CD14-positive monocyte (primary cell): ENCODE results near the gene COL2A1. TPM values are rescaled to one million over a fixed set of nuclear protein-coding genes. Genes with fewer than 3 reads are reported as not detected.

Experiments used
- DNase-seq, 3 donors: peaks; one replicate each; pipeline ENCODE4 v3.0.0-alpha.2; 2011 to 2022
- H2AFZ ChIP-seq: 2 replicates; pipeline ENCODE4 v1.6.0; 2012; ENCODE audit warnings: mild to moderate bottlenecking, low read depth, low read length, inconsistent platforms; ENCODE audit not compliant: insufficient read depth, poor library complexity, severe bottlenecking
- H3K27ac ChIP-seq, 2 donors: 1 replicate in 1 of 2; 2 replicates in 1 of 2; pipeline ENCODE4 v1.5.1; 2012 to 2013; ENCODE audit warnings: low read length in 2 of 2, control low read depth in 1 of 2, inconsistent platforms in 1 of 2, low read depth in 1 of 2, mild to moderate bottlenecking in 1 of 2
- H3K27me3 ChIP-seq, 2 donors: one replicate each; pipeline versions ENCODE4 v1.6.0 to v1.6.1; 2011 to 2013; ENCODE audit warnings: low read length in 2 of 2; ENCODE audit not compliant: control insufficient read depth in 2 of 2, insufficient read depth in 2 of 2
- H3K36me3 ChIP-seq, 2 donors: replicated peaks in 1 of 2; 1 replicate in 1 of 2; 2 replicates in 1 of 2; pipeline versions ENCODE4 v1.5.1 to v1.6.1; 2012 to 2013; ENCODE audit warnings: low read length in 2 of 2, control low read depth in 1 of 2, inconsistent platforms in 1 of 2, mild to moderate bottlenecking in 1 of 2; ENCODE audit not compliant: insufficient read depth in 2 of 2, control insufficient read depth in 1 of 2
- H3K4me1 ChIP-seq, 2 donors: 1 replicate in 1 of 2; 2 replicates in 1 of 2; pipeline versions ENCODE4 v1.5.1 to v1.6.1; 2012 to 2013; ENCODE audit warnings: low read length in 2 of 2, control low read depth in 1 of 2, inconsistent platforms in 1 of 2, mild to moderate bottlenecking in 1 of 2, moderate library complexity in 1 of 2; ENCODE audit not compliant: insufficient read depth in 2 of 2, control insufficient read depth in 1 of 2
- H3K4me2 ChIP-seq: replicated peaks from 2 replicates; pipeline ENCODE3; 2012; ENCODE audit warnings: low read length, moderate library complexity, mild to moderate bottlenecking; ENCODE audit not compliant: poor library complexity, severe bottlenecking; ENCODE audit errors: extremely low read depth
- H3K4me3 ChIP-seq, 3 experiments: fragments of 200-600 bp in 1 of 3; sonication (generic) in 1 of 3; replicated peaks in 1 of 3; 1 replicate in 2 of 3; 2 replicates in 1 of 3; pipeline ENCODE4 v1.5.1; 2011 to 2013; ENCODE audit warnings: low read length in 3 of 3, mild to moderate bottlenecking in 3 of 3, control low read depth in 2 of 3, low read depth in 2 of 3, inconsistent platforms in 1 of 3, moderate library complexity in 1 of 3
- H3K79me2 ChIP-seq: 2 replicates; pipeline ENCODE4 v1.6.0; 2012; ENCODE audit warnings: mild to moderate bottlenecking, control low read depth, inconsistent platforms, low read length, moderate library complexity; ENCODE audit not compliant: insufficient read depth
- H3K9ac ChIP-seq: 2 replicates; pipeline ENCODE4 v1.6.0; 2017; ENCODE audit warnings: low read length, mild to moderate bottlenecking; ENCODE audit not compliant: insufficient read depth, poor library complexity, severe bottlenecking
- H3K9me3 ChIP-seq, 2 donors: replicated peaks in 1 of 2; 1 replicate in 1 of 2; 2 replicates in 1 of 2; pipeline versions ENCODE4 v1.5.1 to v1.6.1; 2012 to 2013; ENCODE audit warnings: low read length in 2 of 2, control low read depth in 1 of 2; ENCODE audit not compliant: control insufficient read depth in 1 of 2, insufficient read depth in 1 of 2
- H4K20me1 ChIP-seq: 2 replicates; pipeline ENCODE4 v1.6.0; 2012; ENCODE audit warnings: mild to moderate bottlenecking, low read length, control low read depth, moderate library complexity; ENCODE audit not compliant: insufficient read depth
- H3K27ac Mint-ChIP-seq, 7 donors: one replicate each; pipeline ENCODE4 v1.8.0; 2020; ENCODE audit warnings: mild to moderate bottlenecking in 7 of 7, mixed read lengths in 7 of 7, moderate library complexity in 6 of 7, inconsistent platforms in 2 of 7
- H3K27me3 Mint-ChIP-seq, 3 donors: one replicate each; pipeline ENCODE4 v1.8.0; 2021 to 2022; ENCODE audit warnings: low read depth in 3 of 3, mild to moderate bottlenecking in 3 of 3, mixed read lengths in 3 of 3, moderate library complexity in 3 of 3, inconsistent platforms in 1 of 3
- H3K36me3 Mint-ChIP-seq, 2 donors: one replicate each; pipeline ENCODE4 v1.8.0; 2020; ENCODE audit warnings: mixed read lengths in 2 of 2, inconsistent platforms in 1 of 2, mild to moderate bottlenecking in 1 of 2
- H3K4me1 Mint-ChIP-seq: one replicate; pipeline ENCODE4 v1.8.0; 2020; ENCODE audit warnings: mild to moderate bottlenecking, mixed read lengths
- H3K4me3 Mint-ChIP-seq, 2 donors: one replicate each; pipeline ENCODE4 v1.8.0; 2020; ENCODE audit warnings: mild to moderate bottlenecking in 2 of 2, mixed read lengths in 2 of 2, moderate library complexity in 1 of 2
- H3K9me3 Mint-ChIP-seq, 7 donors: one replicate each; pipeline ENCODE4 v1.8.0; 2020 to 2022; ENCODE audit warnings: mixed read lengths in 7 of 7, mild to moderate bottlenecking in 6 of 7, moderate library complexity in 6 of 7, inconsistent platforms in 2 of 7
- WGBS: methylation state at CpG from one replicate; pipeline ENCODE4 v1.1.5; 2013; ENCODE audit warnings: missing lambda C conversion rate; ENCODE audit not compliant: insufficient coverage; 5-methylcytosine and 5-hydroxymethylcytosine counted together
- intact Hi-C, 2 donors: fragments of 100-400 bp; cut with micrococcal nuclease; formaldehyde crosslinking; loops; one replicate each; pipeline versions ENCODE4 v1.15.0 to v1.15.1; 2023
- polyA plus RNA-seq, 3 donors: library from polyadenylated mRNA; depleted of rRNA in 1 of 3; unstranded in 2 of 3; stranded (reverse) in 1 of 3; fragments of 300-500 nt in 2 of 3; fragments of >200 nt in 1 of 3; fragmentation: Illumina TruSeq in 2 of 3; gene quantifications; 1 replicate in 2 of 3; 2 replicates in 1 of 3; pipeline ENCODE4 v1.2.3, GENCODE V29; 2012 to 2021
- TF ChIP-seq, protein P1 (sequence below): fragments of 200-600 bp; IDR thresholded peaks from one replicate; pipeline ENCODE4 v1.8.0; 2022; ENCODE audit warnings: antibody characterized with exemption, mild to moderate bottlenecking

Gene COL2A1
- polyA plus RNA-seq, 3 donors = not detected

DNA sequence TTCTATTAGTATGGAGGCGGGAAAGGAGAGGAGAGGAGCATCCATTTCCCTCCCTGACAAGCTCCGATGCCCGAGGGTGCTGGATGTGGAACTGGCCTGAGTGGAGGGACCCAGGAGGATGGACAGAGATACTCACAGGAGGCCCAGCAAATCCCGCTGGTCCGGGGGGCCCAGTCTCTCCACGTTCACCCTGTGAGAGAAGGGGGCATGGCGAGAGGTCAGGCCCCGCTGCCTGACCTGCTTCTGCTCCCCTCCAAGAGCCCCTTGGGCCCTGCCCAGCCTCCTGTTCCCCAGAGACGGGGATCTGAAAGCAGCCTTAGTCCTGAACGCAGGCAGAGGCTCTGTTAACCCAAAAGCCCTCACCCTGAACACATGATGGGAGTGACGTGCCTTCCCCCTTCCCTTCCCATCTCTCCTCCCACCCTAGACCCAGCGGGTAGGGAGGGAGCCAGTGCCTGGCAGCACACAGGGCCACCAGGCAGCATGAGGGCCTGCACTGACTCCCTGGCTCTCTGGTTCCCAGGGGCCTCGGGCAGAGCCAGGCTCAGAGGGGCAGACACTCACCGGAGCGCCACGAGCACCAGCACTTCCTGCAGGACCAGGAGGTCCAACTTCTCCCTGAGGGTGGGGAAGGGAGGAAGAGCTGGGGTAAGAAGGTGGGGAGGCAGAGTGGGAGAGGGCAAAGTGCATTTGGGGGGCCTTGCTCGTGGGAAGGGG is 23.3 kb downstream of the COL2A1 start:
- no peaks in the 10 kb centered on the region for H3K9me3 Mint-ChIP-seq
- Histone ChIP-seq H3K27ac (no peak overlapping the region), H4K20me1 (no peaks in the 10 kb centered on the region), H3K4me1 (no peaks in the 10 kb centered on the region), H2AFZ (no peak overlapping the region), H3K4me3 (no peak overlapping the region), H3K9ac (no peak overlapping the region), H3K4me2 (no peak overlapping the region), H3K79me2 (no peaks in the 10 kb centered on the region), H3K36me3 (no peaks in the 10 kb centered on the region), H3K9me3 (no peaks in the 10 kb centered on the region), H3K27me3 (no peaks in the 10 kb centered on the region)
- no peak for DNase-seq
- WGBS = 92% methylated on average over 10 of the region's 17 CpGs
- peaks cover 3 to 6% (median 5%) of the 10 kb centered on the region in 3 donors for H3K27me3 Mint-ChIP-seq
- intact Hi-C loops = no loop called here
- no peak overlapping the region for H3K27ac Mint-ChIP-seq
- no peaks in the 10 kb centered on the region for H3K4me1 Mint-ChIP-seq
- TF ChIP-seq, protein P1, sequence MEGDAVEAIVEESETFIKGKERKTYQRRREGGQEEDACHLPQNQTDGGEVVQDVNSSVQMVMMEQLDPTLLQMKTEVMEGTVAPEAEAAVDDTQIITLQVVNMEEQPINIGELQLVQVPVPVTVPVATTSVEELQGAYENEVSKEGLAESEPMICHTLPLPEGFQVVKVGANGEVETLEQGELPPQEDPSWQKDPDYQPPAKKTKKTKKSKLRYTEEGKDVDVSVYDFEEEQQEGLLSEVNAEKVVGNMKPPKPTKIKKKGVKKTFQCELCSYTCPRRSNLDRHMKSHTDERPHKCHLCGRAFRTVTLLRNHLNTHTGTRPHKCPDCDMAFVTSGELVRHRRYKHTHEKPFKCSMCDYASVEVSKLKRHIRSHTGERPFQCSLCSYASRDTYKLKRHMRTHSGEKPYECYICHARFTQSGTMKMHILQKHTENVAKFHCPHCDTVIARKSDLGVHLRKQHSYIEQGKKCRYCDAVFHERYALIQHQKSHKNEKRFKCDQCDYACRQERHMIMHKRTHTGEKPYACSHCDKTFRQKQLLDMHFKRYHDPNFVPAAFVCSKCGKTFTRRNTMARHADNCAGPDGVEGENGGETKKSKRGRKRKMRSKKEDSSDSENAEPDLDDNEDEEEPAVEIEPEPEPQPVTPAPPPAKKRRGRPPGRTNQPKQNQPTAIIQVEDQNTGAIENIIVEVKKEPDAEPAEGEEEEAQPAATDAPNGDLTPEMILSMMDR = no peak
- H3K4me3 Mint-ChIP-seq = no peak overlapping the region
- H3K36me3 Mint-ChIP-seq = no peaks in the 10 kb centered on the region

DNA sequence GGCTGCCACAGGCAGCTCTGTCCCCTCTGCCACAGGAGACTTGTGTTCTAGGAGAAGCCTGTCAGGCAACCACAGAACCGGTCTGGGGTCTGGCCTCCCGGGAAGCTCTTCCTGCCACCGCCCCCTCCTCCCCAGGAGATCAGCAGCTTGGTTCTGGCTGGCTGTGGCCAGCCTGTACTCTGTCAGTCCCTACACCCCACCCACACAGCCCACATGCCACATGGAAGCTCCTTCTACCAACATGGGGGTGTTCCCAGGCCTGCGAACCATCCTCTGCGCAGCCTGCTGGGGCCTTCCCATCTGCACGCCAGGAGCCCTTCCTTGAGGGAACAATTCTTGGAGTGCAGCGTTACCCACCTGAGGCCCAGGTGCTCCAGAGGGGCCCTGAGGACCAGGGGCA is 24.1 kb downstream of the COL2A1 start:
- Histone ChIP-seq H3K27me3 (no peaks in the 10 kb centered on the region), H3K27ac (no peak overlapping the region), H3K4me2 (no peak overlapping the region), H3K36me3 (no peaks in the 10 kb centered on the region), H2AFZ (no peak overlapping the region), H3K9me3 (no peaks in the 10 kb centered on the region), H3K4me3 (no peak overlapping the region), H3K9ac (no peak overlapping the region), H3K79me2 (no peaks in the 10 kb centered on the region), H4K20me1 (no peaks in the 10 kb centered on the region), H3K4me1 (no peaks in the 10 kb centered on the region)
- TF ChIP-seq, protein P1 = no peak
- 98% methylated on average over 5 of the region's 7 CpGs for WGBS
- Mint-ChIP-seq H3K27me3 (peaks cover 3 to 5% (median 5%) of the 10 kb centered on the region in 3 donors), H3K27ac (no peak overlapping the region), H3K36me3 (no peaks in the 10 kb centered on the region), H3K9me3 (no peaks in the 10 kb centered on the region), H3K4me3 (no peak overlapping the region), H3K4me1 (no peaks in the 10 kb centered on the region)
- intact Hi-C loops = no loop called here
- no peak for DNase-seq
